Natural killer cell (primary cell): ENCODE data around the gene PCDHA6. TPM values are rescaled to one million over a fixed set of nuclear protein-coding genes. Genes with fewer than 3 reads are reported as not detected.
"Not testable (repeated sequence)": the region's sequence is repeated elsewhere in the genome, so short reads cannot be mapped to it uniquely, and the experiment has no call there.

ENCODE experiments used
- ATAC-seq, 3 donors: fragments of 150-1000 bp in 2 of 3; fragments of 200-7000 bp in 1 of 3; cut with Tn5 transposase; 1 replicate in 1 of 3; 2 replicates in 2 of 3; pipeline ENCODE4 v1.10.0; 2021; ENCODE audit warnings: mild to moderate bottlenecking in 2 of 3, moderate library complexity in 2 of 3
- DNase-seq, 2 donors: peaks; one replicate each; pipeline versions ENCODE4 v3.0.0 to v3.0.0-alpha.2; 2013 to 2021; ENCODE audit warnings: mixed read lengths in 1 of 2
- H3K27ac ChIP-seq: one replicate; pipeline ENCODE4 v1.5.1; 2013; ENCODE audit warnings: mild to moderate bottlenecking, low read length
- H3K27me3 ChIP-seq: one replicate; pipeline ENCODE4 v1.6.1; 2013; ENCODE audit warnings: low read length; ENCODE audit not compliant: control insufficient read depth, insufficient read depth
- H3K36me3 ChIP-seq: one replicate; pipeline ENCODE4 v1.6.1; 2013; ENCODE audit warnings: low read length; ENCODE audit not compliant: control insufficient read depth, insufficient read depth
- H3K4me1 ChIP-seq: one replicate; pipeline ENCODE4 v1.6.1; 2013; ENCODE audit warnings: low read length; ENCODE audit not compliant: control insufficient read depth, insufficient read depth
- H3K4me3 ChIP-seq: one replicate; pipeline ENCODE4 v1.5.1; 2013; ENCODE audit warnings: low read length
- H3K9me3 ChIP-seq: one replicate; pipeline ENCODE4 v1.6.1; 2013; ENCODE audit warnings: low read length; ENCODE audit not compliant: control insufficient read depth, insufficient read depth
- H3K27ac Mint-ChIP-seq, 2 donors: one replicate each; pipeline ENCODE4 v1.8.0; 2022; ENCODE audit warnings: mild to moderate bottlenecking in 2 of 2, mixed read lengths in 2 of 2, moderate library complexity in 1 of 2
- H3K27me3 Mint-ChIP-seq, 2 donors: one replicate each; pipeline ENCODE4 v1.8.0; 2022; ENCODE audit warnings: low read depth in 2 of 2, mixed read lengths in 2 of 2
- H3K36me3 Mint-ChIP-seq: one replicate; pipeline ENCODE4 v1.8.0; 2022; ENCODE audit warnings: mixed read lengths
- H3K4me1 Mint-ChIP-seq, 2 donors: one replicate each; pipeline ENCODE4 v1.8.0; 2022; ENCODE audit warnings: mixed read lengths in 2 of 2
- H3K4me3 Mint-ChIP-seq: one replicate; pipeline ENCODE4 v1.8.0; 2022; ENCODE audit warnings: mild to moderate bottlenecking, moderate library complexity, mixed read lengths
- H3K9me3 Mint-ChIP-seq, 2 donors: one replicate each; pipeline ENCODE4 v1.8.0; 2022; ENCODE audit warnings: mixed read lengths in 2 of 2
- WGBS: methylation state at CpG from one replicate; pipeline ENCODE4 v1.1.7; 2013; ENCODE audit warnings: missing lambda C conversion rate; ENCODE audit not compliant: insufficient coverage; 5-methylcytosine and 5-hydroxymethylcytosine counted together
- intact Hi-C: fragments of 100-400 bp; cut with micrococcal nuclease; formaldehyde crosslinking; loops from one replicate; pipeline ENCODE4 v1.14.2; 2022
- total RNA-seq, 4 donors: library from RNA; stranded (reverse); fragments of 120-200 nt in 1 of 4; gene quantifications; one replicate each; pipeline versions ENCODE4 v1.2.3 to v1.2.4, GENCODE V29; 2013 to 2022
- TF ChIP-seq, protein P1 (sequence below): fragments of 200-600 bp; IDR thresholded peaks from one replicate; pipeline ENCODE4 v1.8.0; 2022; ENCODE audit warnings: antibody characterized with exemption

The PCDHA6 gene
- total RNA-seq, 3 donors from 2014 or later (not counting 1 experiment from before 2014, with no cell fraction given): not detected

DNA sequence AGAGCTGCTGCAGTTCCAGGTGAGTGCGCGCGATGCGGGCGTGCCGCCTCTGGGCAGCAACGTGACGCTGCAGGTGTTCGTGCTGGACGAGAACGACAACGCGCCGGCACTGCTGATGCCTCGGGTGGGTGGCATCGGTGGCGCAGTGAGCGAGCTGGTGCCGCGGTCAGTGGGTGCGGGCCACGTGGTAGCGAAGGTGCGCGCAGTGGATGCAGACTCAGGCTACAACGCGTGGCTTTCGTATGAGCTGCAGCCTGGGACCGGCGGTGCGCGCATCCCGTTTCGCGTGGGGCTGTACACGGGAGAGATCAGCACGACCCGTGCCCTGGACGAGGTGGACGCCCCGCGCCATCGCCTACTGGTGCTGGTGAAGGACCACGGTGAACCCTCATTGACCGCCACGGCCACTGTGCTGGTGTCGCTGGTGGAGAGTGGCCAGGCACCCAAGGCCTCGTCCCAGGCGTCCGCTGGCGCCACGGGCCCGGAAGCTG lies 24.9 kb upstream of the PCDHA6 start:
- Histone ChIP-seq H3K27me3 (peaks cover 9% of the 10 kb centered on the region), H3K9me3 (peaks cover 23% of the 10 kb centered on the region), H3K4me1 (no peaks in the 10 kb centered on the region), H3K4me3 (no peak overlapping the region), H3K36me3 (no peaks in the 10 kb centered on the region), H3K27ac (no peak overlapping the region)
- TF ChIP-seq, protein P1, sequence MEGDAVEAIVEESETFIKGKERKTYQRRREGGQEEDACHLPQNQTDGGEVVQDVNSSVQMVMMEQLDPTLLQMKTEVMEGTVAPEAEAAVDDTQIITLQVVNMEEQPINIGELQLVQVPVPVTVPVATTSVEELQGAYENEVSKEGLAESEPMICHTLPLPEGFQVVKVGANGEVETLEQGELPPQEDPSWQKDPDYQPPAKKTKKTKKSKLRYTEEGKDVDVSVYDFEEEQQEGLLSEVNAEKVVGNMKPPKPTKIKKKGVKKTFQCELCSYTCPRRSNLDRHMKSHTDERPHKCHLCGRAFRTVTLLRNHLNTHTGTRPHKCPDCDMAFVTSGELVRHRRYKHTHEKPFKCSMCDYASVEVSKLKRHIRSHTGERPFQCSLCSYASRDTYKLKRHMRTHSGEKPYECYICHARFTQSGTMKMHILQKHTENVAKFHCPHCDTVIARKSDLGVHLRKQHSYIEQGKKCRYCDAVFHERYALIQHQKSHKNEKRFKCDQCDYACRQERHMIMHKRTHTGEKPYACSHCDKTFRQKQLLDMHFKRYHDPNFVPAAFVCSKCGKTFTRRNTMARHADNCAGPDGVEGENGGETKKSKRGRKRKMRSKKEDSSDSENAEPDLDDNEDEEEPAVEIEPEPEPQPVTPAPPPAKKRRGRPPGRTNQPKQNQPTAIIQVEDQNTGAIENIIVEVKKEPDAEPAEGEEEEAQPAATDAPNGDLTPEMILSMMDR: no peak
- Mint-ChIP-seq H3K4me3 (no peak overlapping the region), H3K27me3 (peaks cover 6 to 7% of the 10 kb centered on the region in 2 donors), H3K4me1 (no peaks in the 10 kb centered on the region), H3K9me3 (peaks cover 2 to 4% of the 10 kb centered on the region in 2 donors), H3K27ac (no peak overlapping the region), H3K36me3 (peaks cover 5% of the 10 kb centered on the region)
- intact Hi-C loops: no loop called here
- DNase-seq (no peak), ATAC-seq (no peak)
- 57% methylated on average over 53 of the region's 53 CpGs for WGBS

DNA sequence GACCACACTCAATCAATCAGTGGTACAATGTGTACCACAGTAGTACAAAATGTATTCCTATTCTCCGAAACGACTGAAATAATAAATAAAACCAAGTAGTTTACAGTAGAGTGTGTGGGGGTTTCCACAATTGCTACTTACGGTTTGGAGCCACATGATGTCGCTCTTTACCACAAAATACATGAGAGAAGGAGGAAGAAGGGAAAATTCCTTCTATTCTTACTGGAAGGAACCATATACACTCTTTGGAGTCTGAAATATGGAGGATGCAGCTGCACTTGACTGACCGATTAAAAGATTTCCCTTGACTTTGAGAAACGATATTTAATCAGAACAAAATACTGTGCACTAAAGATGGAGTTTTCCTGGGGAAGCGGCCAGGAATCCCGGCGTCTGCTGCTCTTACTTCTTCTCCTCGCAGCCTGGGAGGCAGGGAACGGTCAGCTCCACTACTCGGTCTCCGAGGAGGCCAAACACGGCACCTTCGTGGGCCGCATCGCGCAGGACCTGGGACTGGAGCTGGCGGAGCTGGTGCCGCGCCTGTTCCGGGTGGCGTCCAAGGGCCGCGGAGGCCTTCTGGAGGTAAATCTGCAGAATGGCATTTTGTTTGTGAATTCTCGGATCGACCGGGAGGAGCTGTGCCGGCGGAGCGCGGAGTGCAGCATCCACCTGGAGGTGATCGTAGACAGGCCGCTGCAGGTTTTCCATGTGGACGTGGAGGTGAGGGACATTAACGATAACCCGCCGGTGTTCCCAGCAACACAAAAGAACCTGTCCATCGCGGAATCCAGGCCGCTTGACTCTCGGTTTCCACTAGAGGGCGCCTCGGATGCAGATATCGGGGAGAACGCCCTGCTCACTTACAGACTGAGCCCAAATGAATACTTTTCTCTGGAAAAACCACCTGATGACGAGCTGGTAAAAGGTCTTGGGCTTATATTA lies 20.7 kb upstream of the PCDHA6 start, which contains the start of gene PCDHA4:
Gene PCDHA4 (plus strand): TSS at position 235 of the 942 bp plus-strand sequence.
- Mint-ChIP-seq H3K36me3 (peaks cover 5% of the 10 kb centered on the region), H3K4me3 (no peak within 1 kb of the TSS), H3K27ac (no peak within 1 kb of the TSS), H3K4me1 (no peaks in the 10 kb centered on the region), H3K9me3 (peaks cover 4 to 6% of the 10 kb centered on the region in 2 donors), H3K27me3 (peaks cover 6 to 7% of the 10 kb centered on the region in 2 donors)
- no peak within 1 kb of the TSS for H3K27ac ChIP-seq
- H3K27me3 ChIP-seq: no peaks in the 10 kb centered on the region
- peaks cover 20% of the 10 kb centered on the region for H3K9me3 ChIP-seq
- WGBS: 36% methylated on average over 44 of the region's 47 CpGs
- H3K36me3 ChIP-seq: no peaks in the 10 kb centered on the region
- ATAC-seq: no peak
- TF ChIP-seq, protein P1: no peak
- no peaks in the 10 kb centered on the region for H3K4me1 ChIP-seq
- no peak within 1 kb of the TSS for H3K4me3 ChIP-seq
- DNase-seq: peak in 1 of 2 donors; percentile 7
- intact Hi-C loops: no loop called here

DNA sequence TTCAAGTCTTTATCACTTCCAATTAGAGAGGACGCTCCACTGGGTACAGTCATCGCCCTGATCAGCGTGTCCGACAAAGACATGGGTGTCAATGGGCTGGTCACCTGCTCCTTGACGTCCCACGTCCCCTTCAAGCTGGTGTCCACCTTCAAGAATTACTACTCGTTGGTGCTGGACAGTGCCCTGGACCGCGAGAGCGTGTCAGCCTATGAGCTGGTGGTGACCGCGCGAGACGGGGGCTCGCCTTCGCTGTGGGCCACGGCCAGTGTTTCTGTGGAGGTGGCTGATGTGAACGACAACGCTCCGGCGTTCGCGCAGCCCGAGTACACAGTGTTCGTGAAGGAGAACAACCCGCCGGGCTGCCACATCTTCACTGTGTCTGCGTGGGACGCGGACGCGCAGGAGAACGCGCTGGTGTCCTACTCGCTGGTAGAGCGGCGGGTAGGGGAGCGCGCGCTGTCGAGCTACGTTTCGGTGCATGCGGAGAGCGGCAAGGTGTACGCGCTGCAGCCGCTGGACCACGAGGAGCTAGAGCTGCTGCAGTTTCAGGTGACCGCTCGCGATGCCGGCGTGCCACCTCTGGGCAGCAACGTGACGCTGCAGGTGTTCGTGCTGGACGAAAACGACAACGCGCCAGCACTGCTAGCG lies 19.4 kb upstream of the PCDHA6 start:
- H3K4me1 Mint-ChIP-seq, ATAC-seq, H3K27me3 Mint-ChIP-seq, intact Hi-C loops, H3K4me1 ChIP-seq, H3K9me3 Mint-ChIP-seq, H3K27ac Mint-ChIP-seq, H3K4me3 Mint-ChIP-seq, H3K27me3 ChIP-seq, H3K4me3 ChIP-seq, H3K27ac ChIP-seq, H3K36me3 ChIP-seq, DNase-seq: not testable (repeated sequence)
- H3K9me3 ChIP-seq: peaks cover 10% of the 10 kb centered on the region
- H3K36me3 Mint-ChIP-seq: peaks cover 12% of the 10 kb centered on the region
- WGBS: 67% methylated on average over 62 of the region's 62 CpGs

DNA sequence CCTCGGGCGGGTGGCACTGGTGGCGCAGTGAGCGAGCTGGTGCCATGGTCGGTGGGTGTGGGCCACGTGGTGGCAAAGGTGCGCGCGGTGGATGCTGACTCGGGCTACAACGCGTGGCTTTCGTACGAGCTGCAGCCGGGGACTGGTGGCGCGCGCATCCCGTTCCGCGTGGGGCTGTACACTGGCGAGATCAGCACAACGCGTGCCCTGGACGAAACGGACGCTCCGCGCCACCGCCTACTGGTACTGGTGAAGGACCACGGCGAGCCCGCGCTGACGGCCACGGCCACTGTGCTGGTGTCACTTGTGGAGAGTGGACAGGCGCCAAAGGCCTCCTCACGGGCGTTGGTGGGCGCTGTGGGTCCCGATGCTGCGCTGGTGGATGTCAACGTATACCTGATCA lies 18.9 kb upstream of the PCDHA6 start:
- ATAC-seq (no peak), DNase-seq (no peak)
- no peak overlapping the region for H3K27ac ChIP-seq
- Mint-ChIP-seq H3K4me3 (no peak overlapping the region), H3K27ac (no peak overlapping the region), H3K27me3 (peaks cover 5 to 6% of the 10 kb centered on the region in 2 donors), H3K36me3 (peaks cover 12% of the 10 kb centered on the region), H3K9me3 (peaks cover 6 to 7% of the 10 kb centered on the region in 2 donors), H3K4me1 (no peaks in the 10 kb centered on the region)
- intact Hi-C loops: no loop called here
- H3K27me3 ChIP-seq: no peaks in the 10 kb centered on the region
- TF ChIP-seq, protein P1: no peak
- no peak overlapping the region for H3K4me3 ChIP-seq
- H3K9me3 ChIP-seq: peaks cover 10% of the 10 kb centered on the region
- WGBS: 71% methylated on average over 43 of the region's 43 CpGs
- H3K36me3 ChIP-seq: no peaks in the 10 kb centered on the region
- H3K4me1 ChIP-seq: no peaks in the 10 kb centered on the region
